Mesothelial cell of epicardium (in vitro differentiated cells): Measurements from ENCODE around the gene PDGFRB. TPM values are rescaled to one million over a fixed set of nuclear protein-coding genes. Genes with fewer than 3 reads are reported as not detected.

Experiments used
- DNase-seq, 2 experiments: peaks; one replicate each; pipeline ENCODE4 v3.0.0; 2021; ENCODE audit warnings: low spot score in 2 of 2; ENCODE audit not compliant: unreplicated experiment in 2 of 2
- H3K27ac Mint-ChIP-seq: 2 replicates; pipeline ENCODE4 v1.8.0; 2021; ENCODE audit warnings: mixed read lengths
- H3K27me3 Mint-ChIP-seq: 2 replicates; pipeline ENCODE4 v1.8.0; 2021; ENCODE audit warnings: low read depth, mixed read lengths
- H3K36me3 Mint-ChIP-seq: 2 replicates; pipeline ENCODE4 v1.8.0; 2021; ENCODE audit warnings: mixed read lengths
- H3K4me1 Mint-ChIP-seq: 2 replicates; pipeline ENCODE4 v1.8.0; 2021; ENCODE audit warnings: mixed read lengths
- H3K4me3 Mint-ChIP-seq: 2 replicates; pipeline ENCODE4 v1.8.0; 2021; ENCODE audit warnings: mild to moderate bottlenecking, moderate library complexity, mixed read lengths
- H3K9me3 Mint-ChIP-seq: 2 replicates; pipeline ENCODE4 v1.8.0; 2021; ENCODE audit warnings: mixed read lengths
- total RNA-seq: library from RNA; stranded (reverse); gene quantifications from 3 replicates; pipeline ENCODE4 v1.2.1, GENCODE V29; 2021
- TF ChIP-seq, protein P1 (sequence below): fragments of 200-600 bp; sonication (generic); IDR thresholded peaks from one replicate; pipeline ENCODE4 v1.5.0; 2021; ENCODE audit warnings: antibody characterized with exemption; ENCODE audit not compliant: unreplicated experiment

Gene PDGFRB
- total RNA-seq, 1 donor from 2014 or later = 100 TPM

GRCh38 chr5:150122536-150123481, 32.8 kb downstream of the PDGFRB start:
- H3K27ac Mint-ChIP-seq = no peak overlapping the region
- no peaks in the 10 kb centered on the region for H3K4me1 Mint-ChIP-seq
- H3K36me3 Mint-ChIP-seq = peaks cover 2% of the 10 kb centered on the region
- TF ChIP-seq, protein P1, sequence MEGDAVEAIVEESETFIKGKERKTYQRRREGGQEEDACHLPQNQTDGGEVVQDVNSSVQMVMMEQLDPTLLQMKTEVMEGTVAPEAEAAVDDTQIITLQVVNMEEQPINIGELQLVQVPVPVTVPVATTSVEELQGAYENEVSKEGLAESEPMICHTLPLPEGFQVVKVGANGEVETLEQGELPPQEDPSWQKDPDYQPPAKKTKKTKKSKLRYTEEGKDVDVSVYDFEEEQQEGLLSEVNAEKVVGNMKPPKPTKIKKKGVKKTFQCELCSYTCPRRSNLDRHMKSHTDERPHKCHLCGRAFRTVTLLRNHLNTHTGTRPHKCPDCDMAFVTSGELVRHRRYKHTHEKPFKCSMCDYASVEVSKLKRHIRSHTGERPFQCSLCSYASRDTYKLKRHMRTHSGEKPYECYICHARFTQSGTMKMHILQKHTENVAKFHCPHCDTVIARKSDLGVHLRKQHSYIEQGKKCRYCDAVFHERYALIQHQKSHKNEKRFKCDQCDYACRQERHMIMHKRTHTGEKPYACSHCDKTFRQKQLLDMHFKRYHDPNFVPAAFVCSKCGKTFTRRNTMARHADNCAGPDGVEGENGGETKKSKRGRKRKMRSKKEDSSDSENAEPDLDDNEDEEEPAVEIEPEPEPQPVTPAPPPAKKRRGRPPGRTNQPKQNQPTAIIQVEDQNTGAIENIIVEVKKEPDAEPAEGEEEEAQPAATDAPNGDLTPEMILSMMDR = no peak
- no peaks in the 10 kb centered on the region for H3K27me3 Mint-ChIP-seq
- DNase-seq = no peak
- no peak overlapping the region for H3K4me3 Mint-ChIP-seq
- no peaks in the 10 kb centered on the region for H3K9me3 Mint-ChIP-seq

DNA sequence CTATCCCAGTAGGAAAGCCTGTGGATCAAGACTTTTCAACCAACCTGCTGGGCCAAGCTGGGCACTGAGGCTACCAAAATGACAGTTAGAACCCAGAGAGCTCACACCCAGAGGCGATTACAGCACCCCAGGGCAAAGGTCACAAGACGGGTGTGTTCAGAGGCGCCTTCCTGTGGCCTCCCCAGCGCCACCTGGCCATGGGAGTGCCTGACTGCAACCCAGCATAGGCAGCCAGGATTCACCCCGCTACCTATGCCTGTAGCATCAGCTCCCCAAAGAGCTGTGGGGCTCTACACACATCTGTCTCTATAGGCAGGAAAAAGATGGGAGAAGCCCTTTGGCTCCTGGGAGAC, 33.5 kb downstream of the PDGFRB start:
- TF ChIP-seq, protein P1 = no peak
- Mint-ChIP-seq H3K9me3 (no peaks in the 10 kb centered on the region), H3K27ac (no peak overlapping the region), H3K27me3 (no peaks in the 10 kb centered on the region), H3K36me3 (peaks cover 2% of the 10 kb centered on the region), H3K4me3 (no peak overlapping the region), H3K4me1 (no peaks in the 10 kb centered on the region)
- no peak for DNase-seq

DNA sequence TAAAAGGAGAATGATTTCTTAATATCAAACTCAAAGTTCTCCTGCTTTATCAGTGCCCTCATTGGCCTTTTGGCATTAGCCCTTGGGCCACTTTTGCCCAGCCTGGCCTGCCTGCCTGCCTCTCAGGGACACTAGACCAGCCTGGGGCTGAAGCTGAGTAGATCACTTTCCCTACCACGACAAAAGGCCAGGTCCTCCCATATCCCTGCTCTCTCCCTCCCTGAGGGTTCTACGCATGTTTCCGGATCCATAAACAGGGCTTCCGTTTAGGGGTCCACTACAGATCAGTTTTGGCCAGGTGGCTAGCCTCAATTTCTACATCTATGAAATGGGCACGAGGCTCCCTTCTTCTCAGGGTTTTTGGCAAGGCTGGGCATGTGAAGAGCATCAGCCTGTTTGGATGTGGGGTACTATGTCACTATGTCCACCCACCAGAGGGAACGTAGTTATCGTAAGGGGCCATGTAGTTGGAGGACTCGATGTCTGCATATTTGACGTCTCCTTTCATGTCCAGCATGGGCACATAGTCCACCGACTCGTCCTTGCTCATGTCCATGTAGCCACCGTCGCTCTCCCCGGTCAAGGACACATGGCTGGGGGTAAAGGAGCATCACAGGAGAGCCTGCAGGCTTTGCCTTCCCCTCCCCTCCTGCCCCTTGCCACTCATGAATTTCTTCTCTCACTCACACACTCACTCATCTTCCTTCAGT, 34.0 kb downstream of the PDGFRB start:
- H3K4me1 Mint-ChIP-seq = no peaks in the 10 kb centered on the region
- no peaks in the 10 kb centered on the region for H3K9me3 Mint-ChIP-seq
- H3K36me3 Mint-ChIP-seq = peaks cover 2% of the 10 kb centered on the region
- no peak for DNase-seq
- H3K4me3 Mint-ChIP-seq = no peak overlapping the region
- no peaks in the 10 kb centered on the region for H3K27me3 Mint-ChIP-seq
- TF ChIP-seq, protein P1 = no peak
- no peak overlapping the region for H3K27ac Mint-ChIP-seq

DNA sequence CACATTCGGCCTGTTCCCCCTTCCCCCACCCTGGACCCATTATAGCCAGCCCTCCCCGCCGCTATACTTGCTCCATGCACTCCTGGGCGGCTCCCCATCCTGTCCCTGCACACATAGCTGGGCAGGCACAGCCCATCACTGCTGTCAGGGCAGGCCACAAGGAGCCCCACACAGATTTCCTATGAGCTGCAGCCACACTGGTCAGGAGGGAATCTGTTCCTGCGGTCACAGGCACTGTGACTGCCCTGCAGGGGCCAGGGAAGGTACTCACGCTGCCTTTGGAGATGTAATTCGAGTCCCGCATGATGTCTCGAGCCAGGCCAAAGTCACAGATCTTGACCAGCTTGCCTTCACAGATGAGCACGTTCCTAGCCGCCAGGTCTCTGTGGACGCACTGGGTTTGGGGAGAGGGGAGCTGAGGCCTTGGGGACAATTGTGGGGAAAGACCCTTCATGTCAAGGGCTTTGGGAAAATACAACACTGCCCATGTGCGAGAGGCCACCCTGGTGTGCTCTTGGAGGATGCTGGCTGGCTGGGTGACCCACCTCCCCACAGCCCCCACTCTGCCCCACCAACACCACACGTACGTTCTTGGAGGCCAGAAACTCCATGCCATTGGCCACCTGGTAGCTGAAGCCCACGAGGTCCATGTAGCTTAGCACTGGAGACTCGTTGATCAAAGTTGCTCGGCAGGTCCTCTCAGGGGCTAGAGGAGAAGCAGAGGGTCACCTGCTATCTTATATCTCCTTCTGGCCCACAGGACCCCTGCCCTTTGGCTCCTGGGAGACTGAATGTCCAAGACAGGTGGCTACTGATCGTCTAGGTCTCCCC, 34.8 kb downstream of the PDGFRB start:
- TF ChIP-seq, protein P1 = no peak
- no peaks in the 10 kb centered on the region for H3K27me3 Mint-ChIP-seq
- no peaks in the 10 kb centered on the region for H3K9me3 Mint-ChIP-seq
- no peaks in the 10 kb centered on the region for H3K4me1 Mint-ChIP-seq
- H3K36me3 Mint-ChIP-seq = peaks cover 2% of the 10 kb centered on the region
- no peak for DNase-seq
- H3K4me3 Mint-ChIP-seq = no peak overlapping the region
- no peak overlapping the region for H3K27ac Mint-ChIP-seq

DNA sequence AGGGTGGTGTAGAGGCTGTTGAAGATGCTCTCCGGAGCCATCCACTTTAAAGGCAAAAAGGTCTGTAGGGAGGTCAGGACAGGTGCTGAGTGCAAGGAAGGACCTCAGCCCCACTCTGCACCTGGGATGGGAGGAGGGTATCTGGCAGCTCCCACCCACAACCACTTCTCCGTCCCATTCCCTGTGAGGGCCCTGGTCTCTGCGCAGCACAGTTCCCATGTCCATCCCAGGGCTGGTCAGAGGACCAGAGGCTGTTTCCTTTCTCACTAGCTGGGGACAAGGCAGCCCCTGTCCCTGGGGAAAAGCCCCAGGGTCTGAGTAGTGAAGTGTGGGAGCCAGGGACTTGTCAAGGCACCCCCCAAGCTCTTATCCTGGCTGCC, 35.6 kb downstream of the PDGFRB start:
- H3K27ac Mint-ChIP-seq = no peak overlapping the region
- DNase-seq = no peak
- H3K9me3 Mint-ChIP-seq = no peaks in the 10 kb centered on the region
- TF ChIP-seq, protein P1 = no peak
- no peak overlapping the region for H3K4me3 Mint-ChIP-seq
- H3K36me3 Mint-ChIP-seq = peaks cover 2% of the 10 kb centered on the region
- no peaks in the 10 kb centered on the region for H3K4me1 Mint-ChIP-seq
- H3K27me3 Mint-ChIP-seq = no peaks in the 10 kb centered on the region
